SJCRH30 (cell line): ENCODE data around the gene MAP3K20. TPM values are rescaled to one million over a fixed set of nuclear protein-coding genes. Genes with fewer than 3 reads are reported as not detected.
A peak's percentile ranks its signal among the peaks of the same experiment; 100 is the strongest.
"Not testable (repeated sequence)": the region's sequence is repeated elsewhere in the genome, so short reads cannot be mapped to it uniquely, and the experiment has no call there.

Experiments used
- DNase-seq, 2 experiments: peaks; one replicate each; pipeline ENCODE4 v3.0.0-alpha.2; 2015 to 2020
- H3K27ac ChIP-seq: fragments of 250-450 bp; sonication (Bioruptor Pico); 2 replicates; pipeline ENCODE4 v1.5.1; 2020; ENCODE audit warnings: mild to moderate bottlenecking, moderate library complexity
- H3K27me3 ChIP-seq: fragments of 250-450 bp; sonication (Bioruptor Pico); 2 replicates; pipeline ENCODE4 v1.5.1; 2020; ENCODE audit warnings: mild to moderate bottlenecking, moderate library complexity
- H3K36me3 ChIP-seq: fragments of 250-450 bp; sonication (Bioruptor Pico); 2 replicates; pipeline ENCODE4 v1.5.1; 2020; ENCODE audit warnings: mild to moderate bottlenecking, moderate library complexity
- H3K4me1 ChIP-seq: fragments of 250-450 bp; sonication (Bioruptor Pico); 2 replicates; pipeline ENCODE4 v1.5.1; 2020; ENCODE audit warnings: mild to moderate bottlenecking, moderate library complexity
- H3K4me3 ChIP-seq: fragments of 250-450 bp; sonication (Bioruptor Pico); 2 replicates; pipeline ENCODE4 v1.5.1; 2020; ENCODE audit warnings: mild to moderate bottlenecking, moderate library complexity
- H3K9me3 ChIP-seq: fragments of 250-450 bp; sonication (Bioruptor Pico); replicated peaks from 2 replicates; pipeline ENCODE4 v1.5.1; 2020; ENCODE audit warnings: mild to moderate bottlenecking, moderate library complexity
- total RNA-seq: library from RNA; depleted of rRNA; stranded (reverse); fragments of >200 nt; shearing (Covaris generic); gene quantifications from 2 replicates; pipeline ENCODE4 v1.2.3, GENCODE V29; 2014

Gene MAP3K20
- total RNA-seq, 1 experiment from 2014 or later, result 34.7 TPM

DNA sequence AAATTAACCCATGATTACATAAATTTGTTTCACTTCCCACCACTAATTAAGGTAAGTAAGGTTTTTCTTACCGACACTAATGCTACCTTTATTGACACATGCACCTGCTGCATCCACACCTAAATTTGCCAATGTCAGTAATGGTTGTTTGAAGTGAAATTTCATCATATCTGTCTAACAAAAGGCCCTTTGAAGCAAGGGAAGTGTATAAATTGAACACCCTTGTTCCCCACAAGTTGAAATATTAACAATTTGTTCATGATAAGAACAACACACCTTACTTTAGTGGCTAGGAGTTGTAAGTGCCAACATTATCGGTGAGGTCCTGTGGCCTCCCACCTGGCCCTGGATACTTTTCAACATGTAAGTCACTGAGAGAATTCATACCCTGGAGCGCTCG lies 162.7 kb downstream of the MAP3K20 start:
- no peaks in the 10 kb centered on the region for H3K27me3 ChIP-seq
- H3K36me3 ChIP-seq, result no peaks in the 10 kb centered on the region; the same call in 1 of the 2 replicates
- DNase-seq, result no peak
- H3K27ac ChIP-seq, result no peak overlapping the region
- H3K4me3 ChIP-seq, result no peak overlapping the region
- H3K4me1 ChIP-seq, result no peaks in the 10 kb centered on the region
- no peaks in the 10 kb centered on the region for H3K9me3 ChIP-seq

- H3K36me3 ChIP-seq, result no peaks in the 10 kb centered on the region; the same call in 1 of the 2 replicates
- H3K9me3 ChIP-seq, result no peaks in the 10 kb centered on the region
- no peak overlapping the region for H3K27ac ChIP-seq
- no peaks in the 10 kb centered on the region for H3K27me3 ChIP-seq
- H3K4me3 ChIP-seq, result no peak overlapping the region
- DNase-seq, result no peak
- no peaks in the 10 kb centered on the region for H3K4me1 ChIP-seq
Measured at GRCh38 chr2:173238831-173239230, 163.2 kb downstream of the MAP3K20 start.

- H3K36me3 ChIP-seq, result no peaks in the 10 kb centered on the region; the same call in 1 of the 2 replicates
- H3K27ac ChIP-seq, result no peak overlapping the region
- H3K4me3 ChIP-seq, result no peak overlapping the region
- H3K27me3 ChIP-seq, result no peaks in the 10 kb centered on the region
- no peak for DNase-seq
- H3K4me1 ChIP-seq, result no peaks in the 10 kb centered on the region
- H3K9me3 ChIP-seq, result no peaks in the 10 kb centered on the region
Measured at GRCh38 chr2:173239644-173240043, 164.0 kb downstream of the MAP3K20 start.

- Histone ChIP-seq H3K4me1 (no peaks in the 10 kb centered on the region), H3K9me3 (no peaks in the 10 kb centered on the region), H3K27me3 (no peaks in the 10 kb centered on the region), H3K4me3 (no peak overlapping the region), H3K27ac (no peak overlapping the region), H3K36me3 (no peaks in the 10 kb centered on the region; the same call in 1 of the 2 replicates)
- DNase-seq, result no peak
Measured at GRCh38 chr2:173240083-173240482, 164.4 kb downstream of the MAP3K20 start.

- H3K27me3 ChIP-seq, result no peaks in the 10 kb centered on the region
- DNase-seq, result no peak
Measured at GRCh38 chr2:173241643-173242042, 166.0 kb downstream of the MAP3K20 start.

DNA sequence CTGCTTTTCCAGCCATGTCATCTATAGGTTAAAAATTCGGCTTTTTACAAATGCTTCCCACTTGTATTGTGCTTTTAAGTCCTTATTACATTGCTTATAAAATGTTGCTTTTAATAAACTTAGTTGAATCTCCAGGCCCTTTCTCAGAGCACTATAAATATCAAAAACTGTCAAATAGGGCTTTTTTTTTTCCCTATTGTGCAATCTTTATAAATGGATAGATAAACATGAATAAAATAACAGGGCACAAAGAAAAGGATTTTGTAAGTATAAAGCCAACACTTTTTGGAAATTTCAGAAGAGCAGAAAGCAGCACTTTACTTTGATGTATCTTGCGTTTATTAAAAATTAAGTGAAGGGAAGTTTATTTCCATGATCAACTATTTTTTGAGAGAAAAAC lies 171.5 kb downstream of the MAP3K20 start:
- peaks cover 14% of the 10 kb centered on the region for H3K4me1 ChIP-seq
- H3K36me3 ChIP-seq, result no peaks in the 10 kb centered on the region
- H3K4me3 ChIP-seq, result no peak overlapping the region
- H3K27me3 ChIP-seq, result no peaks in the 10 kb centered on the region
- no peak overlapping the region for H3K27ac ChIP-seq
- no peaks in the 10 kb centered on the region for H3K9me3 ChIP-seq
- DNase-seq, result no peak

More at GRCh38 chr2:173241643-173242042, 166.0 kb downstream of the MAP3K20 start:
- H3K36me3 ChIP-seq, result no peaks in the 10 kb centered on the region; the same call in 1 of the 2 replicates
- H3K4me3 ChIP-seq, result no peak overlapping the region
- no peaks in the 10 kb centered on the region for H3K4me1 ChIP-seq
- no peaks in the 10 kb centered on the region for H3K9me3 ChIP-seq
- H3K27ac ChIP-seq, result no peak overlapping the region

DNA sequence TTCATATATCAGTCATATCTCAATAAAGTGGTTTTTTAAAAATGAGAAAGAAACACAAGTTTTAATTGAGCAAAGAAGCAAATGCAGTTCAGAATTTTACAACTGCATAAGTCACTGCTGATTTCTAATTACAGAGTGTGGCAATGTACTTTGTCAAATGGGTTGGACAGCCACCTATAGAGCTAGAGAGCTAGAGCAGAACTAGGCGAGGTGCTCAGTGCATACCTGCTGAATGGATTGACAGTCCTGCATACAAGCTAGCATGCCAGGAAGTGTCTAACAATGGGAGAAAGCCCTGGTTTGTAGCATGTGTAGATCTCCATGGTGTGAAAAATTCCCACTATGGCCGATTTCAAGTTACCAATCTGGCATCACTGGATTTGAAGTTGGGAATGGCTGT lies 172.7 kb downstream of the MAP3K20 start:
- Histone ChIP-seq H3K36me3 (no peaks in the 10 kb centered on the region), H3K27me3 (no peaks in the 10 kb centered on the region), H3K4me1 (peaks cover 14% of the 10 kb centered on the region), H3K9me3 (no peaks in the 10 kb centered on the region), H3K27ac (no peak overlapping the region), H3K4me3 (no peak overlapping the region)
- DNase-seq, result no peak

- Histone ChIP-seq H3K4me1 (peaks cover 14% of the 10 kb centered on the region), H3K9me3 (no peaks in the 10 kb centered on the region), H3K4me3 (0 out of 2 replicates have a peak overlapping the region, but pooled peaks have one; percentile 2), H3K27me3 (no peaks in the 10 kb centered on the region), H3K36me3 (no peaks in the 10 kb centered on the region), H3K27ac (peak overlapping the region; percentile 40)
- DNase-seq, result peak; percentile 28 to 61
Measured at GRCh38 chr2:173249661-173250641, 174.3 kb downstream of the MAP3K20 start.

DNA sequence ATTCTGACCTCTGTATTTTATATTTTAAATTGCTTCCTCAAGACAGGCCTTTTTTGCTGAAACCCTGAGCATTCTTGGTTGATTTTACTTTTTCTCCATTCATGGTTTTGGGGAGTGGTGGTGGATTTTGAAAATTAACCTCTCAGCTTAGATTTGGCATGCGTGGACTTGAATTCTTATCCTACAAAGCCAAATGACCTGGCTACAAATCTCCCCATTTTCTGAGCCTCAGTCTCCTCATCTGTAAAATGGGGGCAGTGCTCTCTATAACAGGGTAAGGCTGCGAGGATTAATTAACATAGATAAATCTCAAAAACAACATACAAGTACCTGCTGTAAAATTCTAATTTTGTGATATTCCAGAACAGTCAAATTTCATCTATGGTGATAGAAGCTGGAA lies 175.6 kb downstream of the MAP3K20 start:
- H3K27ac ChIP-seq, result no peak overlapping the region
- H3K4me1 ChIP-seq, result peaks cover 14% of the 10 kb centered on the region
- DNase-seq, result no peak
- H3K27me3 ChIP-seq, result no peaks in the 10 kb centered on the region
- no peaks in the 10 kb centered on the region for H3K36me3 ChIP-seq
- no peak overlapping the region for H3K4me3 ChIP-seq
- H3K9me3 ChIP-seq, result no peaks in the 10 kb centered on the region

DNA sequence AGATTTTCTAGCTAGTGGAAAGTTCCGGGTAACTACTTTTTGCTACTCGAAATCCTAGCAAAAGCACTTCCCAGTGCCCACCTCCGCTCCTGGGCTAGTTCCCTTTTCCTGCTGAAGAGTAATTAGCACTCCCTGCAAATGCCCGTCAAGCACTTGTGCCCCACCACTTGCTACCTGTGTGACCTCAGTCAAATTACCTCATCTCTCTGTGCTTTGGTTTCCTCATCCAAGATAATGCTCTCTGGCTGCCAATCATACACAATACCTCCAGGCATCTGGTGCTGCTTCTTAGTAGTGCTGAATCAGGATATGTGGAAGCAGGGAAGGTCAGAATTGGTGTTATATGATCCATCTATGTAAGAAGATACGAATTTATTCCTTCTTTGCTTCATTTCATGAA lies 176.9 kb downstream of the MAP3K20 start:
- no peaks in the 10 kb centered on the region for H3K27me3 ChIP-seq
- H3K4me3 ChIP-seq, result no peak overlapping the region
- no peaks in the 10 kb centered on the region for H3K9me3 ChIP-seq
- no peaks in the 10 kb centered on the region for H3K36me3 ChIP-seq
- peaks cover 14% of the 10 kb centered on the region for H3K4me1 ChIP-seq
- no peak for DNase-seq
- H3K27ac ChIP-seq, result no peak overlapping the region

DNA sequence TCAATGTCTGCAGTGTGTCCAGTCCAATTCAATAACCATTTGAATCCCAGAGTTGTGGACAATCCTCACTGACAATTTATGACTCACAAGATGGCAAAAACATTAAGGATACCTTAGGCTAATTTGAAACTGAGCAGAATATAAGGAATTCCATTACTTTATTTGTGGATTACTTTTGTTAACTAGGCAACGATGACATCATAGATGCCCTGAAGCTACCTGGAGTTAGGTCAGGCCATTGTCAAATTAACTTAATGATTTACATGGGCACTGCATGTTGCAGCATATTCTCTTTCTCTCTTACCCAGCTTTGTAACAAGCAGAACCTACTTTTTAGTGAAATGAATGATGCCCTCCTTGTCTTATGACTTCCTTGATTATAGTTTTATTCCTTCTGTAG lies 179.0 kb downstream of the MAP3K20 start:
- H3K9me3 ChIP-seq, result no peaks in the 10 kb centered on the region

GRCh38 chr2:173258701-173259100 lies 183.1 kb downstream of the MAP3K20 start:
- Histone ChIP-seq H3K27ac (no peak overlapping the region), H3K27me3 (no peaks in the 10 kb centered on the region), H3K9me3 (no peaks in the 10 kb centered on the region), H3K4me3 (no peak overlapping the region), H3K36me3 (0 out of 2 replicates have a peak, but pooled peaks cover 2% of the 10 kb centered on the region), H3K4me1 (no peaks in the 10 kb centered on the region)
- DNase-seq, result no peak

More for the DNA sequence above, 179.0 kb downstream of the MAP3K20 start:
- no peak for DNase-seq
- Histone ChIP-seq H3K27ac (no peak overlapping the region), H3K4me3 (no peak overlapping the region), H3K27me3 (no peaks in the 10 kb centered on the region), H3K36me3 (no peaks in the 10 kb centered on the region), H3K4me1 (peaks cover 10% of the 10 kb centered on the region)

GRCh38 chr2:173262356-173262755 lies 186.7 kb downstream of the MAP3K20 start:
- not testable (repeated sequence) for H3K36me3 ChIP-seq, H3K4me1 ChIP-seq, H3K4me3 ChIP-seq, DNase-seq, H3K9me3 ChIP-seq, H3K27ac ChIP-seq, H3K27me3 ChIP-seq

DNA sequence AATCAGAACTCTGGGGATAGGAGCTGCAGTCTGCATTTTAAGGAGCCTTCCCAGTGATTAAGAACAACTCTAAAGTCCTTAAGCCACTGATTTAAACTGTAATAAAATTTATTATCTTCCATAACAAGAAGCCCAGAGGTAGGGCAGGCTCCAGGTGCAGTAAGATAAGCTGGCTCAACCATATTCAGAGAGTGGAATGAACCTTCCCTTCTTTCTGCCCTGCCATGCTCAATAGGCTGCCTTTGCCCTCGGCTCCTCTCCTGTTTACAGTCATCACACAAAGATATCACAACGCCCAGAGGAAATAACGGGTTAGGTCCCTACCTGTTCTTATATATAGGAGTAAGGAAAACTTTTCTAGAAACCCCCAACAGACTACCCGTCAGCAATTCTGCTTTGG lies 188.5 kb downstream of the MAP3K20 start:
- Histone ChIP-seq H3K36me3 (0 out of 2 replicates have a peak, but pooled peaks cover 3% of the 10 kb centered on the region), H3K27me3 (no peaks in the 10 kb centered on the region), H3K4me1 (no peaks in the 10 kb centered on the region), H3K27ac (no peak overlapping the region), H3K9me3 (no peaks in the 10 kb centered on the region), H3K4me3 (no peak overlapping the region)
- DNase-seq, result no peak

DNA sequence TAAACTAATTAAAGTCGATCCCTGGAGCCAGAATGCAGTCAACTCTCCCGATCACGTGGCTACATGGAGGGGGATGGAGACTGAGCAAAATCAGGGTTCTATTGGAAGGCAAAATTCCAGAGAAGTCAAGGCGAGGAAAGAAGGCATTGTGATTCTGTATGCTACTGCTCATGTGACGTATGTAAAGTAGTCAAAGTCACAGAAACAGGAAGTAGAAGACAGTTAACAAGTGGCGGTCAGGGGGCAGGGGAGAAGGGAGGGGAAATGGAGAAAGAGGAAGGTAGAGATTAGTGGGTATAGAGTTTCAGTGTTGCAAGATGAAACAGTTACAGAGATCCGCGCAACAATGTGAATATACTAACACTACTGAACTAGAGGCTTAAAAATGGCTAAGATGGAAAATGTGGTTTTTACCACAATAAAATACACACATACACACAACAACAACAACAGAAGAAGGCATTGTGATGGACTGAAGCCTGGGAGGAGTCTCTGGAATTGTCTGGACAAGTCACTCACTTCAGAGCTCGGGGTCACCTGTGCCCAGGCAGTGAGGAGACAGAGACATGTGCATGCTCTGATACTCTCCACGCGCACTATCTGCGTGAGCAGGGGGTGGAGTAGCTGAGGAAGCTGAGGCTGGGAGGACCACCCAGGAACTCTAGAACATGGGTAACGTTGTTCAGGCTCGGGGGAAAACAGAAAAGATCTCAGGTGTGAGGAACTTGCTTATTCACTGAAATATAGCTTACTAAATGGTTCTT lies 189.1 kb downstream of the MAP3K20 start:
- Histone ChIP-seq H3K36me3 (0 out of 2 replicates have a peak, but pooled peaks cover 3% of the 10 kb centered on the region), H3K27ac (no peak overlapping the region), H3K27me3 (no peaks in the 10 kb centered on the region), H3K9me3 (no peaks in the 10 kb centered on the region), H3K4me3 (no peak overlapping the region), H3K4me1 (no peaks in the 10 kb centered on the region)
- DNase-seq, result no peak
